Transverse colon (tissue), 4 donors: ENCODE measurements around the gene ASCL5. TPM values are rescaled to one million over a fixed set of nuclear protein-coding genes. Genes with fewer than 3 reads are reported as not detected.

Experiments
- DNase-seq: peaks from one replicate; pipeline ENCODE4 v3.0.0-alpha.2; 2019
- H3K27ac ChIP-seq, 4 donors: fragments of 200-600 bp; sonication (generic); 2 replicates each; pipeline ENCODE4 v1.5.1; 2016 to 2018; ENCODE audit warnings: inconsistent platforms in 4 of 4
- H3K27me3 ChIP-seq: fragments of 200-600 bp; sonication (generic); 2 replicates; pipeline ENCODE4 v1.5.1; 2017; ENCODE audit warnings: inconsistent platforms
- H3K36me3 ChIP-seq, 4 donors: fragments of 200-600 bp; sonication (generic); 2 replicates each; pipeline ENCODE4 v1.5.1; 2017 to 2019; ENCODE audit warnings: inconsistent platforms in 4 of 4
- H3K4me1 ChIP-seq, 4 donors: fragments of 200-600 bp; sonication (generic); 2 replicates each; pipeline ENCODE4 v1.5.1; 2017 to 2020; ENCODE audit warnings: inconsistent platforms in 4 of 4
- H3K4me3 ChIP-seq, 4 donors: fragments of 200-600 bp; sonication (generic); 1 replicate in 1 of 4; 2 replicates in 3 of 4; pipeline versions ENCODE4 v1.5.1 to v1.6.1; 2017 to 2019; ENCODE audit warnings: inconsistent platforms in 4 of 4
- H3K9me3 ChIP-seq, 2 donors: fragments of 200-600 bp; sonication (generic); 2 replicates each; pipeline ENCODE4 v1.5.1; 2017 to 2019; ENCODE audit warnings: inconsistent platforms in 2 of 2
- CTCF ChIP-seq, 5 experiments: fragments of 200-600 bp in 3 of 5; fragments of 450-650 bp in 2 of 5; sonication (generic) in 3 of 5; IDR thresholded peaks; 1 replicate in 2 of 5; 2 replicates in 3 of 5; pipeline ENCODE4 v1.5.1; 2016 to 2017; ENCODE audit warnings: antibody characterized with exemption in 5 of 5, inconsistent platforms in 3 of 5, mild to moderate bottlenecking in 2 of 5, moderate library complexity in 1 of 5
- EP300 ChIP-seq: sonication (generic); formaldehyde crosslinking; IDR thresholded peaks from one replicate; pipeline ENCODE4 v1.6.1; 2017; ENCODE audit warnings: antibody characterized with exemption, low read depth
- POLR2A ChIP-seq: fragments of 450-650 bp; IDR thresholded peaks from one replicate; pipeline ENCODE4 v1.6.1; 2016; ENCODE audit warnings: antibody characterized with exemption, mild to moderate bottlenecking, moderate library complexity
- POLR2AphosphoS5 ChIP-seq, 3 donors: sonication (generic); formaldehyde crosslinking; IDR thresholded peaks; one replicate each; pipeline ENCODE4 v1.6.1; 2016; ENCODE audit warnings: antibody characterized with exemption in 3 of 3
- WGBS, 2 donors: methylation state at CpG; one replicate each; pipeline ENCODE4 v1.1.5; 2018; ENCODE audit warnings: low coverage in 1 of 2; 5-methylcytosine and 5-hydroxymethylcytosine counted together
- in situ Hi-C, 4 donors: fragments of 200-750 bp; cut with MboI; loops; one replicate each; pipeline versions ENCODE4 v1.15.0 to v1.15.1; 2017; ENCODE audit warnings: low sequenced_read_pairs in 3 of 4, low pct_ligation_motif_present in 1 of 4, low pct_unique_long_range_greater_than_20kb in 1 of 4
- intact Hi-C: fragments of 100-400 bp; cut with DNase I; formaldehyde crosslinking; loops from one replicate; pipeline ENCODE4 v1.15.1; 2023; ENCODE audit warnings: low total_unique reads
- total RNA-seq, 4 donors: library from RNA; depleted of rRNA; stranded (reverse); fragments of >200 nt; gene quantifications; one replicate each; pipeline ENCODE4 v1.1.0, GENCODE V29; 2016

ASCL5 gene
- total RNA-seq, 4 donors from 2014 or later: not detected

- 40 to 51% methylated on average over 5 to 6 of the region's 6 CpGs for WGBS, 2 donors
- Histone ChIP-seq H3K27ac (no peak overlapping the region), H3K9me3 (no peaks in the 10 kb centered on the region), H3K36me3 (no peaks in the 10 kb centered on the region), H3K4me3 (no peak overlapping the region), H3K27me3 (no peaks in the 10 kb centered on the region), H3K4me1 (no peaks in the 10 kb centered on the region)
- no peak for DNase-seq
- intact Hi-C loops: no loop called here
- no peak for TF ChIP-seq POLR2AphosphoS5 (IDR thresholded peaks at IDR 0.05)
- no peak for TF ChIP-seq POLR2A
- TF ChIP-seq CTCF (IDR thresholded peaks at IDR 0.05): no peak
- no peak for TF ChIP-seq EP300
- in situ Hi-C loops: no loop called here
These were observed 42.7 kb downstream of the ASCL5 start for GRCh38 chr1:201084295-201084694.

GRCh38 chr1:201083741-201084140 lies 43.2 kb downstream of the ASCL5 start:
- 64 to 81% methylated on average over 3 of the region's 3 CpGs for WGBS, 2 donors
- in situ Hi-C loops: no loop called here
- TF ChIP-seq POLR2A: no peak
- TF ChIP-seq CTCF (IDR thresholded peaks at IDR 0.05): no peak
- no peak for TF ChIP-seq EP300
- no peak for TF ChIP-seq POLR2AphosphoS5 (IDR thresholded peaks at IDR 0.05)
- H3K27ac ChIP-seq: no peak overlapping the region
- DNase-seq: no peak
- H3K36me3 ChIP-seq: no peaks in the 10 kb centered on the region
- H3K27me3 ChIP-seq: no peaks in the 10 kb centered on the region
- H3K4me3 ChIP-seq: no peak overlapping the region
- intact Hi-C loops: no loop called here
- H3K4me1 ChIP-seq: no peaks in the 10 kb centered on the region
- H3K9me3 ChIP-seq: no peaks in the 10 kb centered on the region

GRCh38 chr1:201080135-201080534 lies 46.8 kb downstream of the ASCL5 start:
- no peak overlapping the region for H3K4me3 ChIP-seq
- intact Hi-C loops (no loop called here), in situ Hi-C loops (no loop called here)
- WGBS, 2 donors: 89 to 97% methylated on average over 3 of the region's 3 CpGs
- H3K9me3 ChIP-seq: no peaks in the 10 kb centered on the region
- no peak for TF ChIP-seq CTCF (IDR thresholded peaks at IDR 0.05)
- no peak for TF ChIP-seq POLR2AphosphoS5 (IDR thresholded peaks at IDR 0.05)
- TF ChIP-seq POLR2A: no peak
- TF ChIP-seq EP300: no peak
- H3K4me1 ChIP-seq: no peaks in the 10 kb centered on the region
- no peak overlapping the region for H3K27ac ChIP-seq
- H3K36me3 ChIP-seq: no peaks in the 10 kb centered on the region
- no peaks in the 10 kb centered on the region for H3K27me3 ChIP-seq
- DNase-seq: no peak

GRCh38 chr1:201077736-201078135 lies 49.2 kb downstream of the ASCL5 start:
- Histone ChIP-seq H3K36me3 (no peaks in the 10 kb centered on the region), H3K4me1 (no peaks in the 10 kb centered on the region), H3K27ac (no peak overlapping the region), H3K4me3 (no peak overlapping the region), H3K27me3 (no peaks in the 10 kb centered on the region), H3K9me3 (no peaks in the 10 kb centered on the region)
- WGBS, 2 donors: 88 to 93% methylated on average over 5 to 17 of the region's 17 CpGs
- DNase-seq: no peak
- in situ Hi-C loops (no loop called here), intact Hi-C loops (no loop called here)
- no peak for TF ChIP-seq POLR2AphosphoS5 (IDR thresholded peaks at IDR 0.05)
- no peak for TF ChIP-seq POLR2A
- TF ChIP-seq CTCF (IDR thresholded peaks at IDR 0.05): no peak
- no peak for TF ChIP-seq EP300
